GM18870 (cell line): Measurements from ENCODE around the gene NSMCE1.

ENCODE experiments used
- ATAC-seq: cut with Tn5 transposase; IDR thresholded peaks from one replicate; pipeline ENCODE4 v1.9.1; 2021; ENCODE audit warnings: moderate library complexity; ENCODE audit not compliant: unreplicated experiment

NSMCE1 gene

GRCh38 chr16:27199235-27199586 is 69.4 kb downstream of the NSMCE1 start:
- ATAC-seq: no peak

GRCh38 chr16:27198451-27199234 is 69.9 kb downstream of the NSMCE1 start:
- ATAC-seq: no peak

- no peak for ATAC-seq
Measured at GRCh38 chr16:27197004-27197403, 71.6 kb downstream of the NSMCE1 start.

- no peak for ATAC-seq
Measured at GRCh38 chr16:27195941-27196595, 72.5 kb downstream of the NSMCE1 start.

GRCh38 chr16:27195076-27195741 is 73.4 kb downstream of the NSMCE1 start:
- ATAC-seq: no peak

- ATAC-seq: no peak
Measured at GRCh38 chr16:27193300-27193990, 75.1 kb downstream of the NSMCE1 start.

- no peak for ATAC-seq
Measured at GRCh38 chr16:27191352-27191924, 77.1 kb downstream of the NSMCE1 start.

GRCh38 chr16:27190316-27190871 is 78.2 kb downstream of the NSMCE1 start:
- no peak for ATAC-seq

GRCh38 chr16:27189335-27189972 is 79.1 kb downstream of the NSMCE1 start:
- no peak for ATAC-seq

- ATAC-seq: no peak
Measured at GRCh38 chr16:27188633-27189032, 79.9 kb downstream of the NSMCE1 start.

GRCh38 chr16:27185776-27186130 is 82.8 kb downstream of the NSMCE1 start:
- no peak for ATAC-seq

GRCh38 chr16:27182906-27183405 is 85.6 kb downstream of the NSMCE1 start:
- no peak for ATAC-seq

GRCh38 chr16:27181019-27181790 is 87.4 kb downstream of the NSMCE1 start:
- no peak for ATAC-seq

- ATAC-seq: peak; percentile 68
Measured at GRCh38 chr16:27179500-27180072, 89.0 kb downstream of the NSMCE1 start.

GRCh38 chr16:27177031-27177774 is 91.4 kb downstream of the NSMCE1 start:
- no peak for ATAC-seq

- no peak for ATAC-seq
Measured at GRCh38 chr16:27175888-27176287, 92.7 kb downstream of the NSMCE1 start.
